ENCODE results near the gene CHRDL1. TPM values are rescaled to one million over a fixed set of nuclear protein-coding genes. Genes with fewer than 3 reads are reported as not detected.

CHRDL1 gene
- total RNA-seq, 1 donor from 2014 or later, result 19.7 TPM

DNA sequence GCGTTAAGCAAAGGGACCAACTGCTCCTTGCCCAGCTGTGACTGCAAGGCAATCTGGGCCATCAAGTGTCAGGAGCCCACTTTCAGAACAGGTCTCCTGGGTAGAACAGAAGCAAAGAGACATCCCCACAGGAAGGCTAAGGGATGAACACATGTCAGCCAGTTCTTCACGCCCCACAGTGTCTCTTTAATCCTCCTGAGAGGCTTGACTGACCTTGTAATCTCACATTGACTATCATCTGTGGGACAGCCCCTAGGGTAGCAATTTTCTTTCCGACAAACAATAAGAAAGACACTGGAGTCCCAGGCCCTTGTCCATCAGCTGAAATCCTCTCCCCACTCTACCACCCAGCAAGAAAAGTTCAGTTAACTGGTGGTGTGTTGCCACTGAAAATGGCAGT lies 1.0 kb downstream of the CHRDL1 start:
- H3K4me3 Mint-ChIP-seq (ENCODE audit: low read depth), result peak overlapping the region; percentile 84
- TF ChIP-seq, protein P1, sequence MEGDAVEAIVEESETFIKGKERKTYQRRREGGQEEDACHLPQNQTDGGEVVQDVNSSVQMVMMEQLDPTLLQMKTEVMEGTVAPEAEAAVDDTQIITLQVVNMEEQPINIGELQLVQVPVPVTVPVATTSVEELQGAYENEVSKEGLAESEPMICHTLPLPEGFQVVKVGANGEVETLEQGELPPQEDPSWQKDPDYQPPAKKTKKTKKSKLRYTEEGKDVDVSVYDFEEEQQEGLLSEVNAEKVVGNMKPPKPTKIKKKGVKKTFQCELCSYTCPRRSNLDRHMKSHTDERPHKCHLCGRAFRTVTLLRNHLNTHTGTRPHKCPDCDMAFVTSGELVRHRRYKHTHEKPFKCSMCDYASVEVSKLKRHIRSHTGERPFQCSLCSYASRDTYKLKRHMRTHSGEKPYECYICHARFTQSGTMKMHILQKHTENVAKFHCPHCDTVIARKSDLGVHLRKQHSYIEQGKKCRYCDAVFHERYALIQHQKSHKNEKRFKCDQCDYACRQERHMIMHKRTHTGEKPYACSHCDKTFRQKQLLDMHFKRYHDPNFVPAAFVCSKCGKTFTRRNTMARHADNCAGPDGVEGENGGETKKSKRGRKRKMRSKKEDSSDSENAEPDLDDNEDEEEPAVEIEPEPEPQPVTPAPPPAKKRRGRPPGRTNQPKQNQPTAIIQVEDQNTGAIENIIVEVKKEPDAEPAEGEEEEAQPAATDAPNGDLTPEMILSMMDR (IDR thresholded peaks at IDR 0.05; ENCODE audit: unreplicated experiment), result no peak
- no peak for DNase-seq (ENCODE audit: low spot score, unreplicated experiment)
- no peak overlapping the region for H3K27ac Mint-ChIP-seq
- no peaks in the 10 kb centered on the region for H3K9me3 Mint-ChIP-seq (ENCODE audit: low read depth)
- peaks cover 7% of the 10 kb centered on the region for H3K4me1 Mint-ChIP-seq (ENCODE audit: low read depth)
- peaks cover 29% of the 10 kb centered on the region for H3K27me3 Mint-ChIP-seq
- H3K36me3 Mint-ChIP-seq (ENCODE audit: insufficient read depth), result peaks cover 1% of the 10 kb centered on the region

DNA sequence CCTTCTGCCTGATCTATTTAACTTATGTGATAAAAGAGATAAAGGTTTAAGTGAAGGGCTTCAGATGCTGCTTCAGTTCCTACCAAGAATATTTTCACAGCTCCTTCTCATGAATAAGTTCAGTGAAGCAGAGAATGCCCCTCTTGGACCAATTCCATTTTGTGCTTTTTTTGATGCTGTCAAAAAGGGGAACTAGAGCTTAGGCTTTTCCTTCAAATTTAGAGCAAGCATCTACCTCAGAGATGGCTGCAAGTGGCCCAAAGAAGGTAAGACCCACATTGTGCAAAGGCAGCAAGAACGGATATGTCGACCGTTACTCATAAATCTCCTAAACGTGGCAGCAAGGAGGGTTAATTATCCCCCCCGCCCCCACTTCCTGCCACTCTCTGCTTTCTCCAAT lies 4.5 kb downstream of the CHRDL1 start:
- H3K36me3 Mint-ChIP-seq (ENCODE audit: insufficient read depth), result peaks cover 1% of the 10 kb centered on the region
- peaks cover 26% of the 10 kb centered on the region for H3K27me3 Mint-ChIP-seq
- peaks cover 9% of the 10 kb centered on the region for H3K4me1 Mint-ChIP-seq (ENCODE audit: low read depth)
- no peak for DNase-seq (ENCODE audit: low spot score, unreplicated experiment)
- H3K9me3 Mint-ChIP-seq (ENCODE audit: low read depth), result no peaks in the 10 kb centered on the region
- no peak overlapping the region for H3K4me3 Mint-ChIP-seq (ENCODE audit: low read depth)
- H3K27ac Mint-ChIP-seq, result no peak overlapping the region
- TF ChIP-seq, protein P1 (IDR thresholded peaks at IDR 0.05; ENCODE audit: unreplicated experiment), result no peak

DNA sequence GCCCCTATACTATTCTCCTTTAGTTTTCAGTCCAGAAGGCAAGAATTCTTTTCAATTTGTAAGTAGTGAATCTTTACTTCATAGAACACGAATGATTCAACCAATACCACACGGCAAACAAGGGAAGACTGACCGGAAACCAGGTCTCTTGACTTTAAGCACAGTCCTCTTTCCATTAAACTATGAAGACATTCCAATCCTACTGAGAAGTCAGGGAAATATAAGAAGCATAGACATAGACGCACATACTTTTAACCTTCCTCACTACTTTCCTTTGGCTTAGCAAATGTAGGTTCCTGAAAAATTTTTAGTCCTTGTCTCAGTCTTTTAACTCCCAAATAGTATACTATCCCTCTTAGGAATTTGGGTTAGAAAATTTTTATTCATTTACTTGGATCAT lies 9.1 kb downstream of the CHRDL1 start:
- H3K27ac Mint-ChIP-seq, result no peak overlapping the region
- no peaks in the 10 kb centered on the region for H3K27me3 Mint-ChIP-seq
- H3K4me1 Mint-ChIP-seq (ENCODE audit: low read depth), result peaks cover 10% of the 10 kb centered on the region
- no peaks in the 10 kb centered on the region for H3K9me3 Mint-ChIP-seq (ENCODE audit: low read depth)
- no peak overlapping the region for H3K4me3 Mint-ChIP-seq (ENCODE audit: low read depth)
- no peaks in the 10 kb centered on the region for H3K36me3 Mint-ChIP-seq (ENCODE audit: insufficient read depth)
- no peak for DNase-seq (ENCODE audit: low spot score, unreplicated experiment)
- TF ChIP-seq, protein P1 (IDR thresholded peaks at IDR 0.05; ENCODE audit: unreplicated experiment), result no peak

DNA sequence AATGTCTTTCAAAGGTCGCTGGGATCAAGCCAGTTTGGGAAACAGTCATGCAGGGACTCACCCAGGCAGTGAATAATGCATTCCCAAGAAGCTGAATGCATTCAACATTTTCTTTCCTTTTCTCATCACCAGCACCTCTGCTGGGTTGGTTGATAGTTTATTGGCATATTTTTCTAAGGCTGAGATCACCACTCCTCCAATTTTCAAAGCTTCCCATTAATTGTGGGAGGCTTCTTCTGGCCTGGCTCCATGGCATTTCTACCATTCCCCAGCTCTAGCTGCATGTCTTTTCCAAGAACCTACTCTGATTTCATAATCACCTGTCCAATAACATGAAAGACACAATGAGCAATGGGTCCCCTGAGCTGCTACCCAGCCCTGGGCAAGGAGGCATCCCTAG lies 35.8 kb downstream of the CHRDL1 start:
- Mint-ChIP-seq H3K4me1 (ENCODE audit: low read depth) (no peaks in the 10 kb centered on the region), H3K9me3 (ENCODE audit: low read depth) (peaks cover 25% of the 10 kb centered on the region), H3K27ac (no peak overlapping the region), H3K36me3 (ENCODE audit: insufficient read depth) (peaks cover 9% of the 10 kb centered on the region), H3K4me3 (ENCODE audit: low read depth) (no peak overlapping the region), H3K27me3 (no peaks in the 10 kb centered on the region)
- TF ChIP-seq, protein P1 (IDR thresholded peaks at IDR 0.05; ENCODE audit: unreplicated experiment), result no peak
- no peak for DNase-seq (ENCODE audit: low spot score, unreplicated experiment)

DNA sequence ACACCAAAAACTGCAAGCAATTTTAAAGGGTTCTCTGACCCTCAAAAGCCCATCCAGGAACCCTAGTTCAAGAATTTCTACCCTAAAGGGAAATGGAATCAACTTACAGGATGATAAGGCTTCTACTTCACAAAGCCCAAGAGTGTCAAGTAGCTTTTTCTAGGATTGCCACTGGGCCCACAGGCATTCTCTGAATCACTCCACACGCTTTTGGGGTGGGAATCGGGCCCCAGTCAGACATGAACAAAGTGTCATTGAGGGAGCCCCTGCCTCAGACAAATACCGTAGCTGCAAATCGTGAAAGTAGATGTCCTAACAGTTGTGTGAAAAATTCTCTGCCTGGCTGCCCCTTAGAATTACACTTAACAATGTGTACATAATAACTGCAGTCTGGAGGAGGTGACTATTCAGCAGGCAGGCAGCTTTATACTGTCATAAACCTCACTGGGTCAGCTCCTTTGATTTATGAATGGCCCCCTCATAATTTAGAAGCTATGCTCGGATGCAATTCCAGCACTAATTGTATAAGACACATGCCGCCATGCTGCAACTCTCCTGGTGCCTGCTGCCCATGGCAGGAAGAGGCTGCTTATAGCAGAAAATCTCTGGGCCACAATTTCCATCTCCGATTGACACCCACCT lies 36.7 kb downstream of the CHRDL1 start:
- Mint-ChIP-seq H3K27ac (no peak overlapping the region), H3K27me3 (no peaks in the 10 kb centered on the region), H3K36me3 (ENCODE audit: insufficient read depth) (peaks cover 9% of the 10 kb centered on the region), H3K9me3 (ENCODE audit: low read depth) (peaks cover 16% of the 10 kb centered on the region), H3K4me1 (ENCODE audit: low read depth) (no peaks in the 10 kb centered on the region), H3K4me3 (ENCODE audit: low read depth) (no peak overlapping the region)
- no peak for DNase-seq (ENCODE audit: low spot score, unreplicated experiment)
- TF ChIP-seq, protein P1 (IDR thresholded peaks at IDR 0.05; ENCODE audit: unreplicated experiment), result no peak
